Measurements from ENCODE around the gene SIAE.

DNA sequence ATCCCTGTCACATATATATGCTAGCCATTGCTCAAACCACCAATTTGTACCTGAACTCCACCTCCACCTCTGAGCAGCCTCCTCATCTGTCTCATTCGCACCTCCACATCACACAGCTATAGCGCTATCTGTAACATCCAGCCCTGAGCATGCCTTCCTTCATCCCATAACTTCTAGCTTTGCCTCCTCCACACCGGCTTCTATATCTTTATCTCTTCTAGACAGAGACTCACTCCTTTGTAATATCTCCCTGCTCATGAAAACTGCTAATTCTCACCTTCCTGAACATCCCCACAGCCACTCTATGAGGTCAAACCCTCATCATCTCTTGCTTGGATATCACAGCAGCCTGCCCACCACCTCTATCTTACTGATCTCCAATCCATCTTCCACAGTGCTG is 5.9 kb downstream of the SIAE start:
- TF ChIP-seq, protein P1, sequence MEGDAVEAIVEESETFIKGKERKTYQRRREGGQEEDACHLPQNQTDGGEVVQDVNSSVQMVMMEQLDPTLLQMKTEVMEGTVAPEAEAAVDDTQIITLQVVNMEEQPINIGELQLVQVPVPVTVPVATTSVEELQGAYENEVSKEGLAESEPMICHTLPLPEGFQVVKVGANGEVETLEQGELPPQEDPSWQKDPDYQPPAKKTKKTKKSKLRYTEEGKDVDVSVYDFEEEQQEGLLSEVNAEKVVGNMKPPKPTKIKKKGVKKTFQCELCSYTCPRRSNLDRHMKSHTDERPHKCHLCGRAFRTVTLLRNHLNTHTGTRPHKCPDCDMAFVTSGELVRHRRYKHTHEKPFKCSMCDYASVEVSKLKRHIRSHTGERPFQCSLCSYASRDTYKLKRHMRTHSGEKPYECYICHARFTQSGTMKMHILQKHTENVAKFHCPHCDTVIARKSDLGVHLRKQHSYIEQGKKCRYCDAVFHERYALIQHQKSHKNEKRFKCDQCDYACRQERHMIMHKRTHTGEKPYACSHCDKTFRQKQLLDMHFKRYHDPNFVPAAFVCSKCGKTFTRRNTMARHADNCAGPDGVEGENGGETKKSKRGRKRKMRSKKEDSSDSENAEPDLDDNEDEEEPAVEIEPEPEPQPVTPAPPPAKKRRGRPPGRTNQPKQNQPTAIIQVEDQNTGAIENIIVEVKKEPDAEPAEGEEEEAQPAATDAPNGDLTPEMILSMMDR (IDR thresholded peaks at IDR 0.05; ENCODE audit: low read depth, low read length) = no peak
- no peak for TF ChIP-seq POLR2A (IDR thresholded peaks at IDR 0.05; ENCODE audit: extremely low read depth, insufficient read length)

Data from NB4 (cell line).